ENCODE data around the gene PTPRK. TPM values are rescaled to one million over a fixed set of nuclear protein-coding genes. Genes with fewer than 3 reads are reported as not detected.

The PTPRK gene
- total and polyA plus RNA-seq, 2 of the 8 experiments (the other 6 are each of a cell fraction or from before 2014, with no cell fraction given) = 11.4 to 47.3 TPM

DNA sequence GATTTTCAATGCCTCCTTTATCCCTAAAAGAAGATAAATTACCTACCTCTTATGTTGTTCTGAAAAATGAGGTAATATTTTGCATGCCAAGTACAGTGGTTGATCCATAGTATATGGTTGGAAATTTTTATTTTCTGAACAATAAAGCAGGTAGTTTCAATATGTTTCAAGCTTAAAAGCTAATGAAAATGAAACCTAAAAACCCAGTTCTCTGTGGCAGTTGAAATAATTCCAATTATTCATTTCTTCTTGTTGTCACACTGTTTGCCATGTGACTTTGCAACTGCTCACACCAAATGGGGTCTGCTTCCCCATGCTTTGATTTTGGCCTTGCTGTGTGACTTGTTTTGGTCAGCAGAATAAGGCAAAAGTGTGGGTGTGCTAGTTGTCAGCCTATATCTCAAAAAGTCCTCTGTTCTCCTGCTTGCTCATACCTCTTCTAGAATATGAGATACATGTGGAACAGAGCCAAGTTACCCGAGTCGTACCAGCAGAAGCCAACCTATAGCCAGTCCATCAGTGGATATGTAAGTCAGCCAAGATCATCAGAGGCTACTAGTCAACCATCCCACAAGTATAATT, 422.3 kb downstream of the PTPRK start:
- 100% methylated on average over 2 of the region's 2 CpGs; no CpG with 5 or more reads in 1 of the 2 experiments for WGBS, 2 experiments (ENCODE audit: extremely low coverage in 1 of 2, insufficient coverage in 1 of 2, insufficient read length in 1 of 2, insufficient replicate concordance in 2 of 2, low coverage in 1 of 2, low lambda C conversion rate in 2 of 2, missing lambda C conversion rate in 1 of 2)
- FAIRE-seq = peak; percentile 7
- H2BK5ac ChIP-seq (ENCODE audit: low read depth, low read length) = no peak overlapping the region

More for the DNA sequence above, 422.3 kb downstream of the PTPRK start:
- Histone ChIP-seq H3K23ac (ENCODE audit: insufficient read length) (no peak overlapping the region), H3K9me3 (ENCODE audit: insufficient read depth in 2 of 2, low read depth in 1 of 2, low read length in 1 of 2) (no peaks in the 10 kb centered on the region), H2BK120ac (replicated peaks; ENCODE audit: low read depth, low read length) (no peak overlapping the region), H4K8ac (ENCODE audit: extremely low read depth, insufficient read depth, low read length) (no peak overlapping the region), H4K20me1 (replicated peaks in 1 of 2; ENCODE audit: control insufficient read depth in 1 of 2, insufficient read depth in 2 of 2, low read length in 2 of 2) (no peaks in the 10 kb centered on the region), H3K4me2 (ENCODE audit: insufficient read depth in 1 of 2, low read depth in 2 of 2, low read length in 2 of 2) (no peak overlapping the region), H2AFZ (ENCODE audit: low read length) (no peak overlapping the region), H3K56ac (replicated peaks; ENCODE audit: insufficient read length, low read depth, low read length) (no peak overlapping the region), H3K36me3 (ENCODE audit: control insufficient read depth in 2 of 4, insufficient read depth in 4 of 4, low read length in 3 of 4) (no peaks in the 10 kb centered on the region), H3K79me2 (ENCODE audit: control insufficient read depth in 1 of 2, insufficient read depth in 2 of 2, low read length in 2 of 2) (no peaks in the 10 kb centered on the region), H3K9ac (replicated peaks in 1 of 4; ENCODE audit: extremely low read depth in 1 of 4, low read depth in 3 of 4, low read length in 3 of 4) (no peak overlapping the region), H3K23me2 (ENCODE audit: low read depth, low read length) (no peaks in the 10 kb centered on the region), H3K27ac (ENCODE audit: low read depth, low read length) (no peak overlapping the region), H3K14ac (ENCODE audit: insufficient read length) (no peak overlapping the region), H2AK5ac (ENCODE audit: low read depth, low read length) (no peak overlapping the region), H3K4ac (replicated peaks; ENCODE audit: insufficient read length, low read depth, low read length) (no peak overlapping the region), H3K27me3 (replicated peaks in 1 of 4; ENCODE audit: control insufficient read depth in 3 of 4, extremely low read depth in 1 of 4, insufficient read depth in 3 of 4, low read length in 3 of 4) (no peaks in the 10 kb centered on the region), H3K18ac (ENCODE audit: extremely low read depth, low read length) (no peak overlapping the region), H3K4me3 (ENCODE audit: extremely low read depth in 1 of 4, insufficient read depth in 2 of 4, low read depth in 3 of 4, low read length in 4 of 4) (no peak overlapping the region), H2BK12ac (ENCODE audit: low read depth, low read length) (no peak overlapping the region), H2BK15ac (ENCODE audit: low read length) (no peak overlapping the region), H4K91ac (replicated peaks; ENCODE audit: insufficient read length, low read length) (no peak overlapping the region), H3K4me1 (replicated peaks in 1 of 4; ENCODE audit: control insufficient read depth in 3 of 4, insufficient read depth in 4 of 4, low read length in 3 of 4) (peaks cover 0 to 3% (median 0%) of the 10 kb centered on the region in 4 experiments; a peak in 1 of 7 replicates), H4K5ac (ENCODE audit: insufficient read length, low read depth, low read length) (no peak overlapping the region), H2BK20ac (ENCODE audit: low read length) (no peak overlapping the region), H3K79me1 (ENCODE audit: low read depth, low read length) (no peaks in the 10 kb centered on the region)
- ChIA-PET POLR2A (ENCODE audit: partially characterized antibody) (no interaction called here), CTCF (ENCODE audit: partially characterized antibody) (no interaction called here)
- no peak for DNase-seq (ENCODE audit: low read depth in 1 of 2, low spot score in 2 of 2)
- no peak for TF ChIP-seq CBX5 (IDR thresholded peaks at IDR 0.05; ENCODE audit: low read depth, low read length)
- no peak for TF ChIP-seq SIN3A (conservative IDR thresholded peaks at IDR 0.05 in 1 of 2, IDR thresholded peaks at IDR 0.05 in 1 of 2; ENCODE audit: low read depth in 1 of 2, low read length in 2 of 2)
- no peak for TF ChIP-seq NRF1 (IDR thresholded peaks at IDR 0.05; ENCODE audit: low read depth, low read length)
